Large intestine (tissue), 3 donors: Measurements from ENCODE around the gene KDM3A. TPM values are rescaled to one million over a fixed set of nuclear protein-coding genes. Genes with fewer than 3 reads are reported as not detected.

Experiments used
- DNase-seq, 2 donors: peaks; one replicate each; pipeline versions ENCODE4 v3.0.0 to v3.0.0-alpha.2; 2013
- H3K27ac ChIP-seq: one replicate; pipeline ENCODE4 v1.5.1; 2013; ENCODE audit warnings: low read length
- H3K27me3 ChIP-seq: 2 replicates; pipeline ENCODE4 v1.6.1; 2013; ENCODE audit warnings: low read length; ENCODE audit not compliant: control insufficient read depth, insufficient read depth
- H3K36me3 ChIP-seq: 2 replicates; pipeline ENCODE4 v1.6.1; 2013; ENCODE audit warnings: low read length; ENCODE audit not compliant: control insufficient read depth, insufficient read depth
- H3K4me1 ChIP-seq: one replicate; pipeline ENCODE4 v1.6.1; 2013; ENCODE audit warnings: low read length; ENCODE audit not compliant: control insufficient read depth, insufficient read depth
- H3K4me3 ChIP-seq: one replicate; pipeline ENCODE4 v1.5.1; 2013; ENCODE audit warnings: low read length
- H3K9me3 ChIP-seq: one replicate; pipeline ENCODE4 v1.6.1; 2013; ENCODE audit warnings: mild to moderate bottlenecking, low read depth, low read length, moderate library complexity; ENCODE audit not compliant: control insufficient read depth
- WGBS: methylation state at CpG from one replicate; pipeline ENCODE4 v1.1.5; 2013; ENCODE audit warnings: low lambda C conversion rate; ENCODE audit not compliant: insufficient coverage; 5-methylcytosine and 5-hydroxymethylcytosine counted together
- polyA plus RNA-seq: library from polyadenylated mRNA; unstranded; fragments of 120-200 nt; gene quantifications from one replicate; pipeline ENCODE4 v1.2.1, GENCODE V29; 2013

KDM3A gene
- polyA plus RNA-seq, 1 donor = 46.3 TPM

DNA sequence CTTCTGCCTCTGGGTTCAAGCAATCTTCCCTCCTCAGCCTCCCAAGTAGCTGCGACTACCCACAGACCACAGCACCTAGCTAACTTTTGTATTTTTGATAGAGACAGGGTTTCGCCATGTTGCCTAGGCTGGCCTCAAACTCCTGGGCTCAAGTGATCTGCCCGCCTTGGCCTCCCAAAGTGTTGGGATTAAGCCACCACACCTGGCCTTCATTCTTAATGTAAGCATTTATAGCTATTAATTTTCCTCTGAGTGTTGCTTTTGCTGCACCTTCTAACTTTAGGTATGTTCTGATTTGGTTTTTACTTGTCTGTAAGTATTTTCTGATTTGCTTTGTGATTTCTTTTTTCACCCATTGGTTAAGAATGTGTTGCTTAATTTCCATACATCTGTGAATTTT is 92.4 kb downstream of the KDM3A start:
- peaks cover 5% of the 10 kb centered on the region for H3K36me3 ChIP-seq
- H3K4me3 ChIP-seq = no peak overlapping the region
- WGBS = no CpG with 5 or more reads among the region's 3 CpGs
- H3K27me3 ChIP-seq = no peaks in the 10 kb centered on the region
- peaks cover 16% of the 10 kb centered on the region for H3K9me3 ChIP-seq
- no peak for DNase-seq
- H3K4me1 ChIP-seq = no peaks in the 10 kb centered on the region
- no peak overlapping the region for H3K27ac ChIP-seq

DNA sequence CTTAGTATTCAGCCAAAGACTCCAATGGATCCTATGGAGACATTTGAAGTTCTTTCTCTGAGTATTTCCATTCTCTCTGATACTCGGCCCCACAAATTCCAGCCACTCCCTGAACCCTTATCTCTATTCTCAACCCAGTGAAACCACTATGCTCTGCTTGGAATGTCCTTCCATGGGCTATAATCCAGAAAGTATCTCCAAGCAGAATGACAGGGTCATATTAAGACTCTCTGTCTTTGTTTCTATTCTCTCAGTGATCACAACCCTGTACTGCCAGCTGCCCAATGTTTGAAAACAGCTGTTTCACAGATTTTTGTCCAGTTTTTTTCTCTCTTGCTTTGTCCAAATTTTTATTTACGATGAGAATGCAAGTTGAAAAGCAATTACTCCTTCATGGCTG is 100.2 kb downstream of the KDM3A start:
- 63% methylated on average over 2 of the region's 2 CpGs for WGBS
- Histone ChIP-seq H3K27me3 (no peaks in the 10 kb centered on the region), H3K36me3 (no peaks in the 10 kb centered on the region), H3K9me3 (peaks cover 15% of the 10 kb centered on the region), H3K27ac (peak overlapping the region; percentile 67), H3K4me3 (no peak overlapping the region), H3K4me1 (no peaks in the 10 kb centered on the region)
- peak in 1 of 2 donors; percentile 27 for DNase-seq

Other genes with a start within 250 kb of the KDM3A start
- gene IMMT, start 245.9 kb upstream of the KDM3A start, polyA plus RNA-seq = 78.9 TPM
- 46.6 TPM for gene MRPL35, start 241.9 kb upstream of the KDM3A start, polyA plus RNA-seq
- gene REEP1, start 103.7 kb upstream of the KDM3A start, polyA plus RNA-seq = 36.9 TPM
- gene CHMP3, start 122.1 kb downstream of the KDM3A start, polyA plus RNA-seq = 109 TPM
- 42.9 TPM for gene RNF103, start 182.5 kb downstream of the KDM3A start, polyA plus RNA-seq